ENCODE results near the gene NRAP.

The NRAP gene

GRCh38 chr10:113651898-113652297 is 11.9 kb downstream of the NRAP start:
- no peaks in the 10 kb centered on the region for H3K27me3 ChIP-seq (replicated peaks)
- TF ChIP-seq CTCF (IDR thresholded peaks at IDR 0.05; ENCODE audit: low read depth, low read length, missing control alignments) = no peak
- no peaks in the 10 kb centered on the region for H3K36me3 ChIP-seq (replicated peaks)
- no peak for DNase-seq
- in situ Hi-C loops (cut with HindIII; ENCODE audit: low pct_ligation_motif_present, low sequenced_read_pairs) = no loop called here
- no peak overlapping the region for H3K27ac ChIP-seq
- no peak overlapping the region for H3K4me3 ChIP-seq (ENCODE audit: low read depth, low read length)

- no peak for DNase-seq
- Histone ChIP-seq H3K27me3 (replicated peaks) (no peaks in the 10 kb centered on the region), H3K27ac (no peak overlapping the region), H3K4me3 (ENCODE audit: low read depth, low read length) (no peak overlapping the region), H3K36me3 (replicated peaks) (no peaks in the 10 kb centered on the region)
- TF ChIP-seq CTCF (IDR thresholded peaks at IDR 0.05; ENCODE audit: low read depth, low read length, missing control alignments) = no peak
- in situ Hi-C loops (cut with HindIII; ENCODE audit: low pct_ligation_motif_present, low sequenced_read_pairs) = no loop called here
Measured at GRCh38 chr10:113651021-113651420, 12.8 kb downstream of the NRAP start.

- TF ChIP-seq CTCF (IDR thresholded peaks at IDR 0.05; ENCODE audit: low read depth, low read length, missing control alignments) = no peak
- no peaks in the 10 kb centered on the region for H3K36me3 ChIP-seq (replicated peaks)
- H3K27me3 ChIP-seq (replicated peaks) = no peaks in the 10 kb centered on the region
- DNase-seq = no peak
- no peak overlapping the region for H3K27ac ChIP-seq
- H3K4me3 ChIP-seq (ENCODE audit: low read depth, low read length) = no peak overlapping the region
- in situ Hi-C loops (cut with HindIII; ENCODE audit: low pct_ligation_motif_present, low sequenced_read_pairs) = no loop called here
Measured at GRCh38 chr10:113650172-113650571, 13.7 kb downstream of the NRAP start.

- no peak overlapping the region for H3K4me3 ChIP-seq (ENCODE audit: low read depth, low read length)
- H3K27ac ChIP-seq = no peak overlapping the region
- TF ChIP-seq CTCF (IDR thresholded peaks at IDR 0.05; ENCODE audit: low read depth, low read length, missing control alignments) = no peak
- in situ Hi-C loops (cut with HindIII; ENCODE audit: low pct_ligation_motif_present, low sequenced_read_pairs) = no loop called here
- no peaks in the 10 kb centered on the region for H3K27me3 ChIP-seq (replicated peaks)
- no peaks in the 10 kb centered on the region for H3K36me3 ChIP-seq (replicated peaks)
- DNase-seq = no peak
Measured at GRCh38 chr10:113648478-113648877, 15.4 kb downstream of the NRAP start.

- no peak for DNase-seq
- no peak for TF ChIP-seq CTCF (IDR thresholded peaks at IDR 0.05; ENCODE audit: low read depth, low read length, missing control alignments)
- Histone ChIP-seq H3K27me3 (replicated peaks) (no peaks in the 10 kb centered on the region), H3K27ac (no peak overlapping the region), H3K36me3 (replicated peaks) (no peaks in the 10 kb centered on the region), H3K4me3 (ENCODE audit: low read depth, low read length) (no peak overlapping the region)
- in situ Hi-C loops (cut with HindIII; ENCODE audit: low pct_ligation_motif_present, low sequenced_read_pairs) = no loop called here
Measured at GRCh38 chr10:113647812-113648211, 16.0 kb downstream of the NRAP start.

Data from brain microvascular endothelial cell (primary cell).